NCI-H748 (cell line): ENCODE data around the gene RABGAP1.

Experiments used
- DNase-seq: peaks from one replicate; lab custom pipeline; 2025; ENCODE audit not compliant: unreplicated experiment; lab: John Stamatoyannopoulos, UW

RABGAP1 gene

GRCh38 chr9:123046406-123047195 lies 105.8 kb downstream of the RABGAP1 start:
- DNase-seq = no peak

- DNase-seq = no peak
These were observed 107.9 kb downstream of the RABGAP1 start for GRCh38 chr9:123048748-123049147.

GRCh38 chr9:123049589-123050222 lies 108.9 kb downstream of the RABGAP1 start:
- DNase-seq = no peak

- DNase-seq = no peak
These were observed 112.2 kb downstream of the RABGAP1 start for GRCh38 chr9:123053046-123053445.

GRCh38 chr9:123053711-123054110 lies 112.9 kb downstream of the RABGAP1 start:
- DNase-seq = no peak

GRCh38 chr9:123058834-123059233 lies 118.0 kb downstream of the RABGAP1 start:
- DNase-seq = no peak

GRCh38 chr9:123059472-123060220 lies 118.8 kb downstream of the RABGAP1 start:
- no peak for DNase-seq

- no peak for DNase-seq
These were observed 120.4 kb downstream of the RABGAP1 start for GRCh38 chr9:123061216-123061615.

- DNase-seq = no peak
These were observed 121.7 kb downstream of the RABGAP1 start for GRCh38 chr9:123062351-123063176.

GRCh38 chr9:123063177-123063598 lies 122.4 kb downstream of the RABGAP1 start:
- no peak for DNase-seq

GRCh38 chr9:123063896-123064295 lies 123.1 kb downstream of the RABGAP1 start:
- no peak for DNase-seq

- DNase-seq = no peak
These were observed 123.9 kb downstream of the RABGAP1 start for GRCh38 chr9:123064716-123065115.

- DNase-seq = no peak
These were observed 124.4 kb downstream of the RABGAP1 start for GRCh38 chr9:123065196-123065595.

GRCh38 chr9:123067136-123067535 lies 126.3 kb downstream of the RABGAP1 start:
- no peak for DNase-seq

GRCh38 chr9:123069010-123069481 lies 128.2 kb downstream of the RABGAP1 start:
- no peak for DNase-seq

GRCh38 chr9:123070198-123070597 lies 129.4 kb downstream of the RABGAP1 start:
- DNase-seq = no peak

- DNase-seq = no peak
These were observed 131.7 kb downstream of the RABGAP1 start for GRCh38 chr9:123072407-123072995.

- no peak for DNase-seq
These were observed 132.6 kb downstream of the RABGAP1 start for GRCh38 chr9:123073441-123073840.

GRCh38 chr9:123073991-123074422 lies 133.2 kb downstream of the RABGAP1 start:
- DNase-seq = no peak

GRCh38 chr9:123074628-123075027 lies 133.8 kb downstream of the RABGAP1 start:
- no peak for DNase-seq
